Measurements from ENCODE around the gene TBCB.
"Not testable (repeated sequence)": the region's sequence is repeated elsewhere in the genome, so short reads cannot be mapped to it uniquely, and the experiment has no call there.

Gene TBCB

GRCh38 chr19:36128392-36128736 is 13.1 kb downstream of the TBCB start:
- Histone ChIP-seq H3K27me3 (no peaks in the 10 kb centered on the region), H3K36me3 (peaks cover 29% of the 10 kb centered on the region), H3K4me1 (peaks cover 57% of the 10 kb centered on the region), H3K9ac (peak overlapping the region; percentile 82), H3K4me3 (peak overlapping the region; percentile 68), H4K20me1 (no peaks in the 10 kb centered on the region), H3K4me2 (peak overlapping the region; percentile 90), H3K27ac (peak overlapping the region; percentile 83), H3K9me3 (no peaks in the 10 kb centered on the region)
- TF ChIP-seq Cebpa-rat (IDR thresholded peaks at IDR 0.05), result no peak

GRCh38 chr19:36131221-36131620 is 16.0 kb downstream of the TBCB start:
- not testable (repeated sequence) for H4K20me1 ChIP-seq, H3K36me3 ChIP-seq, H3K27me3 ChIP-seq, H3K4me3 ChIP-seq, H3K9me3 ChIP-seq, H3K9ac ChIP-seq
- H3K27ac ChIP-seq, result peak overlapping the region; percentile 58
- H3K4me2 ChIP-seq, result peak overlapping the region; percentile 65
- H3K4me1 ChIP-seq, result peaks cover 50% of the 10 kb centered on the region
- TF ChIP-seq Cebpa-rat (IDR thresholded peaks at IDR 0.05), result peak; percentile 70; the same call in 1 of the 2 replicates

GRCh38 chr19:36134867-36135266 is 19.6 kb downstream of the TBCB start:
- not testable (repeated sequence) for H3K9ac ChIP-seq, H3K27ac ChIP-seq, H3K9me3 ChIP-seq, H3K4me3 ChIP-seq, H3K4me2 ChIP-seq, H3K36me3 ChIP-seq, H3K27me3 ChIP-seq, H4K20me1 ChIP-seq
- peaks cover 31% of the 10 kb centered on the region for H3K4me1 ChIP-seq

DNA sequence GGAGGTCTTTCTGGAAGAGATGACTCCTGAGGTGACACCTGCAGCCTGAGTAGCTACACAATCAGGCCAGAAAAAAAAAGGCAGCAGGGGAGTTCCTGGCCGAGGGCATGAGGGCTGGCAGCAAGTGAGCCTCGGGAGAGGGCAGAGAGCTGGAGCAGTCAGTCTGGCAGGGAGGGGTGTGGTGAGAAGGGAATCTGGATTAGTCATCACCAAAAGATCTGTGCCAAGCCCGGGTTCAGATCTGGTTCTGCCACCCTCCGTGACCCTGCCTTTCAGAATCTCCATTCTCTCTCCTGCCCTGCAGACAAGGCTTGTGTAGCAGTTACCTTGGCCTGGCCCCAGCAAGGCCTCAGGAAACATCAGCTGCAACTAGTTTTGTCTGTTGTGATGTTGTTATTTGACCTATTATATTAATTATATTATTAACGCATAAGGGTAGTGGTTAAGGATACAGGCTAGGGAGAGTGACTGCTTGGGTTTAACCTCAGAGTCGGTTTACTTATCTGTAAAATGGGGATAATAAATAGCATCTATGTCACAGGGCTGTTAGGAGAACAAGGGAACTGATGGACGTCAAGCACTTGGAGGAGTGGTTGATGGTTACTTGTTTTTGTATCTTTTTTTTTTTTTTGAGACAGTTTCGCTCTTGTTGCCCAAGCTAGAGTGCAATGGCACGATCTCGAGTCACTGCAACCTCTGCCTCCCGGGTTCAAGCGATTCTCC is 21.9 kb downstream of the TBCB start:
- H3K9me3 ChIP-seq, result no peaks in the 10 kb centered on the region
- H3K4me1 ChIP-seq, result peaks cover 17% of the 10 kb centered on the region
- no peaks in the 10 kb centered on the region for H3K27me3 ChIP-seq
- no peak overlapping the region for H3K4me2 ChIP-seq
- H3K4me3 ChIP-seq, result no peak overlapping the region
- peaks cover 4% of the 10 kb centered on the region for H3K36me3 ChIP-seq
- no peak overlapping the region for H3K27ac ChIP-seq
- peaks cover 10% of the 10 kb centered on the region for H4K20me1 ChIP-seq
- no peak overlapping the region for H3K9ac ChIP-seq
- TF ChIP-seq Cebpa-rat (IDR thresholded peaks at IDR 0.05), result no peak

DNA sequence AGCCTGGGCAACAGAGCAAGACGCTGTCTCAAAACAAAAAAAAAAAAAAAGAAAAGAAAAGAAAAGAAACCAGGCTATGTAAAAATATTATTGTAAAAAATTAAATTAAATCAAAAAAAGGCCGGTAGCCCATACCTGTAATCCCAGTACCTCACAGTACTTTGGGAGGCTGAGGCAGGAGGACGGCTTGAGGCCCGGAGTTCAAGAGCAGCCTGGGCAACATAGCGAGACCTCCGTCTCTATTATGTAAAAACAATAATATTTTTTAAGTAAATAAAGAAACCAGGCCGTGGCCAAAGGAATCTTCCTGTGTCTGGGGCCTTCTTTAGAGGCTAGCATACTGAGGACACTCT is 23.8 kb downstream of the TBCB start:
- H3K9ac ChIP-seq, result peak overlapping the region; percentile 89
- H4K20me1 ChIP-seq, result peaks cover 21% of the 10 kb centered on the region
- peak overlapping the region; percentile 86 for H3K27ac ChIP-seq
- peaks cover 19% of the 10 kb centered on the region for H3K36me3 ChIP-seq
- H3K4me3 ChIP-seq, result peak overlapping the region; percentile 84
- H3K4me1 ChIP-seq, result peaks cover 17% of the 10 kb centered on the region
- peak overlapping the region; percentile 88 for H3K4me2 ChIP-seq
- no peaks in the 10 kb centered on the region for H3K9me3 ChIP-seq
- no peak for TF ChIP-seq Cebpa-rat (IDR thresholded peaks at IDR 0.05)
- no peaks in the 10 kb centered on the region for H3K27me3 ChIP-seq

DNA sequence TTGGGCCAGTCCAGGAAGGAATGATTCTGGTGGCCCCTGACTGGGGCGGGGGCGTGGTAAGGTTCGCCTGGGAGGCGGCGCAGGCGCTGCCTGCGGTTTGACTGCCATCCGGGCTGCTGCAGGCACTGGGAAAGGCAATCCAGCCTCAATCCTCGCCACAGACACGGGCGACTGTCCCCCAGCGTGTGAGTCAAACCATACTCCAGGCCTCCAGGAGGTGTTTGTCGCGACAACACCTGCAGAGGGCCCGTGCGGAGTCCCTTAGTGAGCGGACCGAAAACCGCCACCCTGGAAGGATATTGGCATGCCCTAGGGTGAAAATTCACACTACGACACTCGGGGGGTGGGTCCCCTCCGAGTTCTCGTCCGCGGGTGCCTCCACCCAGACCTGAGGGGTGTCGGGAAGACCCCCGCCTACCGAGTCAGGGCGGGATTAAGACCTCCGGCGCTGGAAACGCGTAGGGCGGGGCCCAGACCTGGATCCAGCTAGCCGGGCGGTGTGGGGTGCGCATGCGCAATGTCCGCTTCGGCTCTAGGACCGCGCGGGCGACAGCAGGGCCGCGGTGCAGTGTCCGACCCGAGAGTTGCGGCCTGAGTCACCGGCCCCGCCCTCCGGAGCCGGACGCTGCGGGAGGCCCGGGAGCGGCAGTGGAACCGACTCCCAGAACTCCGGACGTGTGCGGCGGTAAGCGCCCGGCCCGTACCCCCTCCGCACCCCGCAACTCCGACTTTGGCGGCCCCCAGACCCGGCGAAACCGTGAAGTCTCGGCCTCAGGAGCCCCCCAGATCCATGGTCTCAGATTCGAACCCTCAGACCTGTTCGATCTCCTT is 24.4 kb downstream of the TBCB start, which contains the start of gene CAPNS1:
TSS of gene CAPNS1 (plus strand) at position 594 of the 831 bp plus-strand sequence. CDS start 946 bp downstream, outside the sequence.
- Histone ChIP-seq H3K4me3 (peak within 1 kb of the TSS; percentile 84), H3K27ac (peak within 1 kb of the TSS; percentile 86), H3K4me1 (peaks cover 17% of the 10 kb centered on the region), H3K9me3 (no peaks in the 10 kb centered on the region), H4K20me1 (peaks cover 23% of the 10 kb centered on the region), H3K9ac (peak within 1 kb of the TSS; percentile 89), H3K27me3 (no peaks in the 10 kb centered on the region), H3K4me2 (peak within 1 kb of the TSS; percentile 88), H3K36me3 (peaks cover 25% of the 10 kb centered on the region)
- TF ChIP-seq Cebpa-rat (IDR thresholded peaks at IDR 0.05), result no peak

GRCh38 chr19:36140304-36141038 is 25.2 kb downstream of the TBCB start:
- Histone ChIP-seq H3K4me3 (peak overlapping the region; percentile 84), H3K36me3 (peaks cover 33% of the 10 kb centered on the region), H3K9me3 (no peaks in the 10 kb centered on the region), H3K27ac (peak overlapping the region; percentile 86), H3K4me2 (peak overlapping the region; percentile 88), H4K20me1 (peaks cover 23% of the 10 kb centered on the region), H3K9ac (peak overlapping the region; percentile 89), H3K4me1 (peaks cover 17% of the 10 kb centered on the region), H3K27me3 (no peaks in the 10 kb centered on the region)
- TF ChIP-seq Cebpa-rat (IDR thresholded peaks at IDR 0.05), result no peak

DNA sequence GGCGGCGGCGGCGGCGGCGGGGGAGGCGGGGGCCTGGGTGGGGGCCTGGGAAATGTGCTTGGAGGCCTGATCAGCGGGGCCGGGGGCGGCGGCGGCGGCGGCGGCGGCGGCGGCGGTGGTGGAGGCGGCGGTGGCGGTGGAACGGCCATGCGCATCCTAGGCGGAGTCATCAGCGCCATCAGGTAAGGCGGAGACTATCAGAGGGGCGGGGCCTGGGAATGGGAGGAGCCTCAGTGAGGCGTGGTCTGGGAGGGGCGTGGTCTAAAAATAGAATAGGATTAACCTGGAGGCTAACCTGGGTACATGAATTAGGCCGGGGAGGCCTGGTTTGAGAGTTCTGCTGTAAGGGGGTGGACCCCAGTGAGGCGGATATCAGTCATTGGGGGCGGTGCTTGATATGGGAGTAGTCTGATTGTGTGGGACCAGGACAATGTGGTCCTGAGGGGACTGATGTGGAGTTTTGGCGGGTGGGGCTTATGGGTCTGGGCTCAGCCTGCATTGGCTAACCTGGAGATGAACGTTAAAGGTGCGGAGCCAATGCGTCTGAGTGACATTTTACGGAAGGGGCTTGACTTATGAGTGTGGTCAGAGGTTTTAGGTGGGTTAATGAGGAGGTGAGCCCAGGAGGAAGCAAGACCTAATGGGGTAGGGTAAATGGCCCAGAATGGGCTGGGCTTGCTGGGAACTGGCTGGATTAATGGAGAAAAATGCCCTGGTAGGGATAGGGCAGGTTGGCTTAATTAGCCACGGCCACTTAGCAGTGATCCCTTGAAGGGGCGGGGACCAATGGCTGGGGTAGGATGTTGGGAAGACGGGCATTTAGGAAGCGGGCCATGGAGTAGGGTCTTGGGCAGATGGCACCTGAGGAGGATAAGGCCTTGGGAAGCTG is 26.0 kb downstream of the TBCB start:
- Histone ChIP-seq H3K36me3 (peaks cover 41% of the 10 kb centered on the region), H3K27ac (no peak overlapping the region; the same call in 1 of the 2 replicates), H3K4me1 (peaks cover 17% of the 10 kb centered on the region), H4K20me1 (peaks cover 23% of the 10 kb centered on the region), H3K4me2 (peak overlapping the region; percentile 88), H3K9ac (peak overlapping the region; percentile 89; the same call in 1 of the 2 replicates), H3K9me3 (no peaks in the 10 kb centered on the region), H3K27me3 (no peaks in the 10 kb centered on the region), H3K4me3 (peak overlapping the region; percentile 84)
- no peak for TF ChIP-seq Cebpa-rat (IDR thresholded peaks at IDR 0.05)

GRCh38 chr19:36142046-36142445 is 26.8 kb downstream of the TBCB start:
- Histone ChIP-seq H3K27me3 (no peaks in the 10 kb centered on the region), H3K4me2 (peak overlapping the region; percentile 56), H4K20me1 (peaks cover 23% of the 10 kb centered on the region), H3K4me1 (peaks cover 17% of the 10 kb centered on the region), H3K9me3 (no peaks in the 10 kb centered on the region), H3K27ac (no peak overlapping the region), H3K9ac (no peak overlapping the region), H3K36me3 (peaks cover 49% of the 10 kb centered on the region), H3K4me3 (no peak overlapping the region)
- no peak for TF ChIP-seq Cebpa-rat (IDR thresholded peaks at IDR 0.05)
